K562 (cell line): ENCODE results near the gene RPL29. TPM values are rescaled to one million over a fixed set of nuclear protein-coding genes. Genes with fewer than 3 reads are reported as not detected.
A peak's percentile ranks its signal among the peaks of the same experiment; 100 is the strongest.

Experiments used
- ATF7 ChIP-seq: fragments of 450-650 bp; IDR thresholded peaks from 2 replicates; pipeline ENCODE4 v1.7.1; 2014; ENCODE audit warnings: mild to moderate bottlenecking, moderate library complexity
- HLTF ChIP-seq: fragments of 450-650 bp; IDR thresholded peaks from 2 replicates; pipeline ENCODE4 v1.6.1; 2016
- PCBP1 ChIP-seq: fragments of 200-400 bp; formaldehyde crosslinking; IDR thresholded peaks from 2 replicates; pipeline ENCODE4 v1.6.1; 2018; ENCODE audit warnings: mild to moderate bottlenecking, low read depth, low read length; ENCODE audit not compliant: poor library complexity, severe bottlenecking
- ZFPM2 ChIP-seq: fragments of 250-450 bp; sonication (Bioruptor Pico); IDR thresholded peaks from 2 replicates; pipeline ENCODE4 v1.5.1; 2022; ENCODE audit warnings: mild to moderate bottlenecking
- ZNF316 ChIP-seq: fragments of 450-650 bp; IDR thresholded peaks from 2 replicates; pipeline ENCODE4 v1.6.1; 2016
- ZNF445 ChIP-seq: fragments of 250-450 bp; sonication (Bioruptor Pico); IDR thresholded peaks from 2 replicates; pipeline ENCODE4 v1.4.0; 2020; ENCODE audit warnings: low read depth, mild to moderate bottlenecking, moderate library complexity
- polyA plus RNA-seq, 8 experiments: library from polyadenylated mRNA; depleted of rRNA in 4 of 8; stranded (reverse) in 5 of 8; unstranded in 3 of 8; fragments of >200 nt; fragmentation: Nextera tagmentation in 2 of 8; fragmentation: Illumina TruSeq in 1 of 8; extraction: Ambion mirVana in 2 of 8; extraction: Trizol in 1 of 8; gene quantifications; 2 replicates each; pipeline versions ENCODE4 v1.2.1 to v1.2.3, GENCODE V29; 2011 to 2014; ENCODE audit warnings: inconsistent platforms in 1 of 8, missing spikeins in 1 of 8
- total RNA-seq, 7 experiments: library from RNA; depleted of rRNA in 6 of 7; stranded (reverse); fragments of >200 nt in 6 of 7; fragmentation: Illumina TruSeq in 2 of 7; extraction: Trizol in 2 of 7; gene quantifications; 2 replicates each; pipeline versions ENCODE4 v1.2.1 to v1.2.3, GENCODE V29; 2011 to 2021; ENCODE audit warnings: low replicate concordance in 1 of 7
- TF ChIP-seq, protein P1 (sequence below), 2 experiments: fragments of 450-650 bp; formaldehyde crosslinking in 1 of 2; IDR thresholded peaks; 2 replicates each; pipeline versions ENCODE4 v1.4.0 to v1.6.1; 2014 to 2020; ENCODE audit warnings: mild to moderate bottlenecking in 2 of 2, borderline replicate concordance in 1 of 2, low read depth in 1 of 2
- TF ChIP-seq, protein P2 (sequence below): fragments of 450-650 bp; conservative IDR thresholded peaks from 2 replicates; pipeline ENCODE4 v1.6.1; 2016; ENCODE audit warnings: missing genetic modification characterization, low read depth, mild to moderate bottlenecking, control low read depth, missing compliant biosample characterization
- TF ChIP-seq, protein P3 (sequence below): fragments of 450-650 bp; formaldehyde crosslinking; IDR thresholded peaks from 2 replicates; pipeline ENCODE4 v1.4.0; 2022; ENCODE audit warnings: missing genetic modification characterization
- TF ChIP-seq, protein P4 (sequence below): fragments of 450-650 bp; IDR thresholded peaks from 2 replicates; pipeline ENCODE4 v1.6.1; 2016; ENCODE audit warnings: borderline replicate concordance

The RPL29 gene
- total and polyA plus RNA-seq, 9 of the 15 experiments (the other 6 are each of a cell fraction or from before 2014, with no cell fraction given), result 568 to 1,475 (median 1,104) TPM

GRCh38 chr3:51974963-51975851, 20.5 kb downstream of the RPL29 start, which contains the start of gene ABHD14A (continued):
- TF ChIP-seq, protein P1, sequence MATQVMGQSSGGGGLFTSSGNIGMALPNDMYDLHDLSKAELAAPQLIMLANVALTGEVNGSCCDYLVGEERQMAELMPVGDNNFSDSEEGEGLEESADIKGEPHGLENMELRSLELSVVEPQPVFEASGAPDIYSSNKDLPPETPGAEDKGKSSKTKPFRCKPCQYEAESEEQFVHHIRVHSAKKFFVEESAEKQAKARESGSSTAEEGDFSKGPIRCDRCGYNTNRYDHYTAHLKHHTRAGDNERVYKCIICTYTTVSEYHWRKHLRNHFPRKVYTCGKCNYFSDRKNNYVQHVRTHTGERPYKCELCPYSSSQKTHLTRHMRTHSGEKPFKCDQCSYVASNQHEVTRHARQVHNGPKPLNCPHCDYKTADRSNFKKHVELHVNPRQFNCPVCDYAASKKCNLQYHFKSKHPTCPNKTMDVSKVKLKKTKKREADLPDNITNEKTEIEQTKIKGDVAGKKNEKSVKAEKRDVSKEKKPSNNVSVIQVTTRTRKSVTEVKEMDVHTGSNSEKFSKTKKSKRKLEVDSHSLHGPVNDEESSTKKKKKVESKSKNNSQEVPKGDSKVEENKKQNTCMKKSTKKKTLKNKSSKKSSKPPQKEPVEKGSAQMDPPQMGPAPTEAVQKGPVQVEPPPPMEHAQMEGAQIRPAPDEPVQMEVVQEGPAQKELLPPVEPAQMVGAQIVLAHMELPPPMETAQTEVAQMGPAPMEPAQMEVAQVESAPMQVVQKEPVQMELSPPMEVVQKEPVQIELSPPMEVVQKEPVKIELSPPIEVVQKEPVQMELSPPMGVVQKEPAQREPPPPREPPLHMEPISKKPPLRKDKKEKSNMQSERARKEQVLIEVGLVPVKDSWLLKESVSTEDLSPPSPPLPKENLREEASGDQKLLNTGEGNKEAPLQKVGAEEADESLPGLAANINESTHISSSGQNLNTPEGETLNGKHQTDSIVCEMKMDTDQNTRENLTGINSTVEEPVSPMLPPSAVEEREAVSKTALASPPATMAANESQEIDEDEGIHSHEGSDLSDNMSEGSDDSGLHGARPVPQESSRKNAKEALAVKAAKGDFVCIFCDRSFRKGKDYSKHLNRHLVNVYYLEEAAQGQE (IDR thresholded peaks at IDR 0.05; ENCODE audit: borderline replicate concordance), result peak; percentile 68
- TF ChIP-seq, protein P1 (CRISPR knock-in tag; IDR thresholded peaks at IDR 0.05; ENCODE audit: low read depth), result 0 out of 2 replicates have a peak, but pooled peaks have one; percentile 20
- TF ChIP-seq, protein P2, sequence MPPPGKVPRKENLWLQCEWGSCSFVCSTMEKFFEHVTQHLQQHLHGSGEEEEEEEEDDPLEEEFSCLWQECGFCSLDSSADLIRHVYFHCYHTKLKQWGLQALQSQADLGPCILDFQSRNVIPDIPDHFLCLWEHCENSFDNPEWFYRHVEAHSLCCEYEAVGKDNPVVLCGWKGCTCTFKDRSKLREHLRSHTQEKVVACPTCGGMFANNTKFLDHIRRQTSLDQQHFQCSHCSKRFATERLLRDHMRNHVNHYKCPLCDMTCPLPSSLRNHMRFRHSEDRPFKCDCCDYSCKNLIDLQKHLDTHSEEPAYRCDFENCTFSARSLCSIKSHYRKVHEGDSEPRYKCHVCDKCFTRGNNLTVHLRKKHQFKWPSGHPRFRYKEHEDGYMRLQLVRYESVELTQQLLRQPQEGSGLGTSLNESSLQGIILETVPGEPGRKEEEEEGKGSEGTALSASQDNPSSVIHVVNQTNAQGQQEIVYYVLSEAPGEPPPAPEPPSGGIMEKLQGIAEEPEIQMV (tag), result no peak
- TF ChIP-seq, protein P3, sequence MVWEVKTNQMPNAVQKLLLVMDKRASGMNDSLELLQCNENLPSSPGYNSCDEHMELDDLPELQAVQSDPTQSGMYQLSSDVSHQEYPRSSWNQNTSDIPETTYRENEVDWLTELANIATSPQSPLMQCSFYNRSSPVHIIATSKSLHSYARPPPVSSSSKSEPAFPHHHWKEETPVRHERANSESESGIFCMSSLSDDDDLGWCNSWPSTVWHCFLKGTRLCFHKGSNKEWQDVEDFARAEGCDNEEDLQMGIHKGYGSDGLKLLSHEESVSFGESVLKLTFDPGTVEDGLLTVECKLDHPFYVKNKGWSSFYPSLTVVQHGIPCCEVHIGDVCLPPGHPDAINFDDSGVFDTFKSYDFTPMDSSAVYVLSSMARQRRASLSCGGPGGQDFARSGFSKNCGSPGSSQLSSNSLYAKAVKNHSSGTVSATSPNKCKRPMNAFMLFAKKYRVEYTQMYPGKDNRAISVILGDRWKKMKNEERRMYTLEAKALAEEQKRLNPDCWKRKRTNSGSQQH (CRISPR knock-in tag), result peak; percentile 81; the same call in 1 of the 2 replicates
- no peak for TF ChIP-seq PCBP1
- peak; percentile 19; the same call in 1 of the 2 replicates for TF ChIP-seq ZNF316
- no peak for TF ChIP-seq ZNF445
- TF ChIP-seq HLTF, result peak; percentile 84; the same call in 1 of the 2 replicates
- TF ChIP-seq, protein P4, sequence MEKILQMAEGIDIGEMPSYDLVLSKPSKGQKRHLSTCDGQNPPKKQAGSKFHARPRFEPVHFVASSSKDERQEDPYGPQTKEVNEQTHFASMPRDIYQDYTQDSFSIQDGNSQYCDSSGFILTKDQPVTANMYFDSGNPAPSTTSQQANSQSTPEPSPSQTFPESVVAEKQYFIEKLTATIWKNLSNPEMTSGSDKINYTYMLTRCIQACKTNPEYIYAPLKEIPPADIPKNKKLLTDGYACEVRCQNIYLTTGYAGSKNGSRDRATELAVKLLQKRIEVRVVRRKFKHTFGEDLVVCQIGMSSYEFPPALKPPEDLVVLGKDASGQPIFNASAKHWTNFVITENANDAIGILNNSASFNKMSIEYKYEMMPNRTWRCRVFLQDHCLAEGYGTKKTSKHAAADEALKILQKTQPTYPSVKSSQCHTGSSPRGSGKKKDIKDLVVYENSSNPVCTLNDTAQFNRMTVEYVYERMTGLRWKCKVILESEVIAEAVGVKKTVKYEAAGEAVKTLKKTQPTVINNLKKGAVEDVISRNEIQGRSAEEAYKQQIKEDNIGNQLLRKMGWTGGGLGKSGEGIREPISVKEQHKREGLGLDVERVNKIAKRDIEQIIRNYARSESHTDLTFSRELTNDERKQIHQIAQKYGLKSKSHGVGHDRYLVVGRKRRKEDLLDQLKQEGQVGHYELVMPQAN, result peak; percentile 68; the same call in 1 of the 2 replicates
- no peak for TF ChIP-seq ZFPM2
- peak; percentile 35; the same call in 1 of the 2 replicates for TF ChIP-seq ATF7
